ENCODE results near the gene TBPL1.
"Not testable (repeated sequence)": the region's sequence is repeated elsewhere in the genome, so short reads cannot be mapped to it uniquely, and the experiment has no call there.

The TBPL1 gene

DNA sequence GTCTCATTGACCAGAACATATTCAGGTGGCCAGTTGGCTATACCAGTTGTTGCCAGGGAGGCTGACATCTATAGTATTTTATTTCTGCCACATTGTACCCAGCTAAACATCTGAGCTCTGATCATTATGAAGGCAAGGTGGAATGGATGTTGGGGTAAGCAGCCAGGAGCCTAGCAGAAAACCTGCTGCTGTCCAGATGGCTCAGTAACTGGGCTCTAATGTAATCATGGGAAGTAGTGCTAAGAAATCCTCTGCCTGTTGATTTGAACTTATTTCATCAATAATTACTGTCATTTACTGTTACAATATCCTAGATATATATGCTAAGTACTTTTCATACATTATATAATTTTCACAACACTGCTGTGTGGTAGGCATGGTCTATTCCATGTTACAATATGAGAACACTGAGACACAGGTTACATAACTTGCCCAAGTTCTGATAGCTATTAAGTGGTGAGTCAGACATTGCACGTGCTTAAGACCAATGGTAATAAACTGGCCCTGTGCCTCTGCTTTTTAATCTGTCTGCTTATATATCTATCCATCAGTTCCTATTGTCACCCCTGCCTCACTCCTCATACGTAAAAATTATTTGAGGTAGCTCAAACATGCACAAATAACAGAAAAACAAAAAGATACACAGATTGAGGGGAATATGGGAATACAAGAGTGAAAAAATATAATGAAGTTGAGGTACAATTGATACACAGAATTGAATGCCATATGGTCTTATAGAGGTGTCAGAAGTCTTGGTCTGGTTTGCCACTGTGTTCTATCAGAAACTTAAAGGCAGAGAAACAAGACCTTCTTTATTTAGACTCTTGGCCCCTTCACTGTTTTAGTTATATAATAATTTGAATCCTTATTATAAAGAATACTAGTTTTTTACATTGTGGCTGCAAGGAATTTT, 25.2 kb downstream of the TBPL1 start:
- DNase-seq: no peak

DNA sequence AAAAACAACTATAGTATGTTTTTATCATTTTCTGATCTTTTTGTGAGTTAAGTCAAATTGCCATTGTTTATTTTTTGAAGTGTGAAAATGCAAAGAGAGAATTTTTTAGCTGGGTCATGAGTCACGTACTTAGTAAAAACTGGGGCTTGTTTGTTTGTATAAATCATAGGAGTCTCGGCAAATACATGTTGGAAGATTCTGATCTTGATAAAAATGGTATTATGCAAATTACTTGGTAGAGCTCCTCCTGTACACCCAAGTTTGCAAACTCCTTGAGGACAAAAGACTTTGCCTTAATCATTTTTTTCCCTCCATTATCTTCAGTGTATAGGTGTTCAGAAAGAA, 25.8 kb downstream of the TBPL1 start:
- DNase-seq: no peak

DNA sequence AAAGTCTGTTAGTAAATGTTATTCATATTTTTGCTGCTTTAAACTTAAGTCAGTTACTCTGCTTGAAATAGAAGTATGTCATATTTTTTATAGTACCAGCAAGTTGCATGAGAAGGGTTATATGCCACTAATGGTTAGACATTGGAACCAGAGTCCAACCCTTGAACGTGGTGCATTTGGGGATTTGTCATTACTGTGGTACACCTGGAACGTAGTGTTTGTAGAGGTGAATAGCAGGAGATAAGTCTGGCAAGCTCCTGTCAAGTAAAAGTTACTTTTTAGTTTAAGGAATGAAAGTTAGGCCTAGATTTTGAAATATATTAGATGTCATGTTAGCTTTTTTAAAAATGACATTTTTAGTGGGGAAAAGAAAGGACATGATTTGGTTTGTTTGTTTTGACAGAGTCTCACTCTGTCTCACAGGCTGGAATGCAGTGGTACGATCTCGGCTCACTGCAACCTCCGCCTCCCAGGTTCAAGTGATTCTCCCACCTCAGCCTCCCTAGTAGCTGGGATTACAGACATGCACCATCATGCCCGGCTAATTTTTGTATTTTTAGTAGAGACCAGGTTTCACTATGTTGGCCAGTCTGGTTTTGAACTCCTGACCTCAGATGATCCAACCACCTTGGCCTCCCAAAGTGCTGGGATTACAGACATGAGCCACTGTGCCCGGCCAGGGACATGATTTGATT, 26.4 kb downstream of the TBPL1 start:
- DNase-seq: not testable (repeated sequence)

DNA sequence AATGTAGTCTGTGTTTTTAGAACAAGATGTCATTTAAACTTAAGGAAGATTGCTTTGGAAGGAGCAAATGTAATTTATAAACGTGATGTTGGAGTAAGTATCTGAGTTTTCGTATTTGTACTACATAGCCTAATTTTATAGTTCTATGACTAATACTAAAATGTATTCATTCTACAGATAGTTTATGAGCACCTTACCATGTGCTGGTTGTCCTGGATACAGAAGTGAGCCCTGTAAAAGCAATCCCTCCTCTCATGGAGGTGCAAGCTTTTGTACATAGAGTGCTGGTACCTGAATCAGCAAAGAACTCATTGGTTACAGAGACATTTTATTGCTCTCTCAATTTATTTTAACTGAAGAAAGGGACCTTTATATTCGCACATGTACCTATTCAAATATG, 27.1 kb downstream of the TBPL1 start:
- DNase-seq: no peak

DNA sequence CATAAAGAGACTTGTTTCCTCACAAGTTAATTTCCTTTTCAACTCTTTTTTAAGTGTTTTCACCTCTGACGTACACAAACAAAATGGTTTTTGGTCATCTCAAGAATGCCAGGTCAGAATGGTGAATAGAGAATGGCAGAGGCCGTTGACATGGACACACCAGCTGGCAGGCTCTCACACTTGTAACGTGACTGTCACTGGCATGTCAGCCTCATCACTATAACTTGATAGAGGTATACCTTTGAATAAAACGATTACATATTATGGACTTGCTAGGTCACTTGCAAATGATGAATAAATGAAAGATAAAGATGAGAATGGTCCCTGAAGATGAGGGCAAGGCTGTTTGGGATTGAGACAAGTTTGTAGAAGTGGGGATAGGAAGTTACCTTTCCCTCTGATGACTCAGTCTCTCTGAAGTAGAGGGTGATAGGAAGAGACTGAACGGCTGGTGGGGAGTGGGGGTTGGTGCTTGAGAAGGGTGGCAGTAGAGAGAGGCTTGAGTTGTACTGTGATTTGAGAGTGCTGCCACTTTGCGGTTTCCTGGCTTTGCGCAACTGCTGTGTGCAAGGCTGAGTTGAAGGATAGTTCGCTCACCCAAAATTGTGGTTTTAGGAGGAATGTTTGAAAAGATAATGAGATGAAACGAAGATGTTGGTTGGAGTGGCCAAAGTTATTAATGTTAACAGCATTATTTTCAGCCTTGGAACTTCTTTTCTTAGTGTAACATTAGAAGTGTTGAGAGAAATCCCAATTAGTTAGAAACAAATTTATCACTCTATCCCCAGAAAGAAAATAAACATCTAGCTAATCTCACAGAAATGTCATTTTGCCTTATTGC, 30.3 kb downstream of the TBPL1 start:
- DNase-seq: peak; percentile 64

DNA sequence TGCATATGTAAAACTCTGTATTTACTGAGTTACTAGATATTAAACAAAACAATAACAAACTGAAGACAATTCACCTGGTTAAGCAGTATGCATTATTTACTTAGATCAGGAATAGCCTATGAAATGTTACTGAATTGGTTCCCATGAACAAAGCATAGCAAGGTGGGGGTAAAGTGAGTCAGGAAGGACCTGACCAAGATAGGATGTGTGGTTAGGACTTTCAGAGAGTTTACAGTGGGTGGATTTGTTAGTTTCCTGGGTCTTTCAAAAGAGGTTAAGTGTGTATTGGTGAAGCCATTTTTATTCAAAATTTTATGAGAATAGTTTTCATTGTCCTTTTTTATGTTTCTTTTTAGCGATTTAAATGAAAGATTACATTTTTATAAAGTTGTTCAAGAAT, 32.9 kb downstream of the TBPL1 start:
- no peak for DNase-seq

DNA sequence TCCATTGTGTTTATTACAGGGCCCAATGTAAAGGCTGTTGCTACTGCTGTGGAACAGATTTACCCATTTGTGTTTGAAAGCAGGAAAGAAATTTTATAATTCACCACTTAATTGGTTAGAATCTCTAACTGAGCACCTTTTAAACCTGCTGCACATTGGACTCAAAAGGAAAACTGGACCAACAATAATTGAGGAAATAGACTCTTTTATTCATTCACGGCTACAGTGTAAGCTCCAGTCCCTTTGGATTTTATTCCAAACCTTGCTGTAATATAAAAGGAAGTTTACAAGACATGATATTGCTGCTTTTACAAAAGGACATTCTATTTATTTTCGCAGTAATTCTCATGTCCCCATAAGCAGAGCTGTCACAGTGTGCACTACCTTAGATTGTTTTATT, 33.9 kb downstream of the TBPL1 start:
- DNase-seq: no peak

DNA sequence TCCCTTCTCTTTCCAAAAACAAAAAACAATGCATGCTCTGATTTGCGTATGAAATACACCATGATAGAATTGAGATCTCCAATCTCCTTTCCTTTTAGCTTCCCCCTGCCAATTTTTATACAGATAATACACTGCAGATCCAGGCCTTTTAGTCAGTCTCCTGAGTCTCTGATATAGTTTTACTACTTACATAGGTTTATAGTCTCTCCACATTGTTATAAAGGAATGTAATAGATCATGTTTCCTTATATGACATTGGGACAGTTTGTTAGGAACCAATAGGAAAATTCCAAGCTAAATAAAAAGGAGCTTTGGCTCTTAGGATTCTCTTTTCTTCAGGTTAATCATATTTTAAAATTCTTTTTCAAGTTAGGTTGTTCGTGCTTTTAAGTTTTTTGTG, 36.5 kb downstream of the TBPL1 start:
- DNase-seq: no peak

DNA sequence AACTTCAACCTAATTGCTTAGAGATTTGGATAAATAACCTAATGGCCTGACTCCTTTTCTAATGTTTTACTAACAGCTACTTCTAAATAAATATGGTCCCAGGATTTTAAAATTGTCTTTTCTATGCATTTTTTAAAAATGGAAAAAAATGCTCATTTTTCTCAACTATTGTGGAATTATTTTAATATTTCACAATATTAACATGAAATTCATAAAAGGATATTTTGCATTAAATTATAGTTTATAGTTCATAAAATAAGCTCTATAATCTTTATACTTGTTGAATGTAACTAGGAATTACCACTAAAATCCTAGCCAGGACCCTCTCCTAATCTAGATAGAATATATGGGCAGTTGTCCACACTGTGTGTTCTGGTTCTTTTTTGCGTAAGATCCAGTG, 37.3 kb downstream of the TBPL1 start:
- no peak for DNase-seq

DNA sequence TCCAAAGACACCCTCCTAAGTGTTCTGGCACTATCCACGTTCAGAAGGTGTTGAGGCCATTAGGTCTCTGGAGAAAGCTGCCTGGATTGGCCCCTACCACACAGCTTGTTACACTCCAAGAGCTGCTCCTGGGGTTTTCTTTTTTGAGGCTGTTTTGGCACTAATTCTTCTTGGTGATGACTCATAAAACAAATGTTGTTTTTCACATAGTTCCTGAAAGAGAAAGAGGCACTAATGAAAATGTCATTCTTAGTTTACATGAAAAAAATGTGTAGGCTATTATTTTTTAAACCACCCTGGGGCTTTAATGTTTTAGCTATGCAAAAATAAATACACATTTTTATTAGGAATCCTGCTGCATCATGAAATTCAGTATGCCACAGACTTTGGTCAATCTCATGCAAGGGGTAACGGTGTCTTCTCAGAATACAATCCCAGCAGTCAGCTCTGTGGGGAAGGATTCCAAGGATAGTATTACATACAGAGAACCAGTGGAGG, 38.1 kb downstream of the TBPL1 start:
- DNase-seq: no peak

DNA sequence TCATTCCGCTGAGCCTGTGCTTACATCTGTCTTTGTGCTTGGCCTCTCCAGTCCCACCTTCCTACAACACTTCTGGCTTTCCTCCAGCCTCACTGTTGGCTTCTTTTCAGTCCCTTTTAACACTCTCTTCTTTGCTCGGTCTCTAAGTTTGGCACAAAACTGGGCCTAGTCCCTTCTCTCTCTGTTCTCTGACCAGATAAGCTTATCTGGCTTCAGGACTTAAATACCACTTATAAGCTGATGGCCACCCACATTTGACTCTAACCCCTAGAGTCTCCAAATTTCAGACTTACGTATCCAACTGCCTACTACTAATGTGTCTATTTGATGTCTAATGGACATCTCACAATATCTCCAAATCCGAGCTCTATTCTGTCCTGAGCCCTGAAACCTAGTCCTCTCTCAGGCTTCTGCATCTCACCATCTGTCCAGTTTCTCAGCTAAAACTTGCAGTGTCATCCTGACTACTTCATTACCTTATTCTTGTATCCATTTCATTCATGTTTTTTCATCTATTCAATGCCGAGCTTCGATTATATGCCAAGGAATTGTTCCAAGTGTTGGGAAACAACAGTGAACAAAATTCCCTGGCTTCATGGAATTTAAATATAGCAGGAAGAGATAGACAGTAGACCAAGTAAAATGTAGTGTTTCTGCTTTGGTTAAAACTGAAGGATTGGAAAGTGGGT, 40.1 kb downstream of the TBPL1 start:
- no peak for DNase-seq

DNA sequence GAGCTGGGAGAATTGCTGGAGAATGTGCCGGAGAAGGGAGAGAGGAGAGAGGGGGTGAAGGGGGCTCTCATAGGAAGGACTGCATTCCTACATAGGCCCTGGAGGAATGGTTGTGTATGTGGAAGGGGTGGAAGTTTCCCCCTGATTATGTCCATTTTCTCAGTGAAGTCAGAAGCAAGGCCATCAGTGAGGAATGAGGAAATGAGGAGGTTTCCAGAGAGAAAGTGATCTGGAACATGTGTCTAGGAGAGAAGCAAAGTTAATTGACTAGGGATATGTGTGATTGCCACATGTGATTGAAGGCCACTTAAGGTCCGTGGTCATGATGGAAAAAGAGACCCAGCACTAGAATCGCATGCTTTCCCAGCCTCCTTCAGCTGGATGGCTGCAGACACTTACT, 42.3 kb downstream of the TBPL1 start:
- no peak for DNase-seq

DNA sequence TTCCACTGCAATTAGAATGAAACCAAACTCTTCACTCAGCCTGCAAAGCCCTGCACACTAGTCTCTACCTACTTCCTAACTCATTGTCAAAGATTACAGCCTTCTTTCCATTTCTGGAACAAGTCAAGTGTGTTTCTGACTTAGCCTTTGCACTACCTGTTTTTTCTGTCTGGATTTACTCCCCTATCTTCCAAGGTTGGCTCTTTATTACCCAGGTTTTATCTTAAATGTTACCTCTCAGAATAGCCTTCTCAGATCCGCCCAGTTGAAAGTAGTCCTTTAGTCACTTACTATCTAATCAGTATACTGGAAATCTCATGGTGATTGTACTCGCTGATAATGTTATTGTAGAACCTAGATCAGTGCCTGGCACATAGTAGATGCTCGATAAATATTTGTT, 42.7 kb downstream of the TBPL1 start:
- no peak for DNase-seq

DNA sequence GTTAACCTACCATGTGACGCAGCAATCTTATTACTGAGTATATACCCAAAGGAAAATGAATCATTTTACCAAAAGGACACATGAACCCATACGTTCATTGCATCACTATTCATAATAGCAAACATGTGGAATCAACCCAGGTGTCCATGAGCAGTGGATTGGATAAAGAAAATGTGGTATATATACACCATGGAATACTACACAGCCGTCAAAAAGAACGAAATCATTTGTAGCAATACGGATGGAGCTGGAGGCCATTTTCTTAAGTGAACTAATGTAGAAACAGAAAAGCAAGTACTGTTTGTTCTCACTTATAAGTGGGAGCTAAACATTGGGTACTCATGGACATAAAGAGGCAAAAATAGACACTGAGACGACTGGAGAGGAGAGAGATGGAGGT, 44.2 kb downstream of the TBPL1 start:
- DNase-seq: no peak

DNA sequence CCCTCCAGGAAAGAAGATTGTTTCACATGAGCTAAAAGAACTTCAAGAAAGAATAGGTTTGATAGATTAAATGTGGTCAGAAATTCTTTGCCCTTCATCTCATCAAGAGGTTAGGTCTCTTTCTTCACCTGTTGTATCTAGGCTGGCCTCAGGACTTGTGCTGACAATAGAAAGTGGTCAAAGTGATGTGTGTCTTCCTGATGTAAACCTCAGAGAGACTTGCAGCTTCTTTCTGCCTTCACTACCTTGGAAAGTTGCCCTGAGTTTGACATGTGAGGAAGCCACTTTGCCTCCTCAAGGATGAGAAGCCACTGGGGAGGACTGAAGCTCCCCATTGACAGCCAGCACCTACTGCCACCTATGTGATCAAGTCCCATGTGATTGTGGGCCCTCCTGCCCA, 46.3 kb downstream of the TBPL1 start:
- DNase-seq: no peak

DNA sequence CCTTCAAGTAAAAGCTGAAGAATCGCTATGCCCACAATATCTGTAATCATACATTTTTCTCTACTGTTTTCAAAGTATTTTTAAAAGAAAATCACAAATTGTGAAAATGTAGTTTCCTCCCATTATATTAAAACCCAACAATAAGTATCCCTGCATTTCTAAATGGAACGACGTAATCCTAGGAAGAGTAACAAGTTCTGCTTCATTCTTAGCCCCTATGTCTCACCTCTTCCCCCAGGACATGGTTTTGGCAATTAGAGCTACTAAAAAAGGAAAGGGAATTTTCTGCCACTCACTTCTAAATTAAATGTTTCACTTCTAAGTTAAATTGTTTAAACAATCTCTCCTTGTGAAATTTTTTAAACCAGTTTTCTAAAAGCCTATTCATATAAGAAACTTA, 47.4 kb downstream of the TBPL1 start:
- no peak for DNase-seq

DNA sequence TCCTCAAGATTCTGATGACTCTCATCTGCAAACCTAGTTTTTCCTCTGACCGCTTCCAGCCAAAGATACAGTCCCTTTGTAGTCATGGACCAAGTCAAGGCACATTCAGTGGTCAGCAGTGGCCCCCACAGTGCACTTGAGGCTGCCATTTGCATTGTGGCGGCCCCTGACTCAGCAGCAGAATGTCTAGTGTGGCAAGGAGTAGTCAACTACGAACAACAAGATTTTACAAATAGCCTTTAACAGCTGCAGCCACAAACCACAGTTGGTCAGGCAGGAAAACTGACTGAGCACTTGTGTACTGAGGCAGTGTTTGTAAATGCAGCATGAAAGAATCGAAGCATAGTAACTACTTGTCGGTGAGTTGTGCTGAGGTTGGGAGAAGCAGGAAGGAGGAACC, 49.8 kb downstream of the TBPL1 start:
- DNase-seq: no peak

DNA sequence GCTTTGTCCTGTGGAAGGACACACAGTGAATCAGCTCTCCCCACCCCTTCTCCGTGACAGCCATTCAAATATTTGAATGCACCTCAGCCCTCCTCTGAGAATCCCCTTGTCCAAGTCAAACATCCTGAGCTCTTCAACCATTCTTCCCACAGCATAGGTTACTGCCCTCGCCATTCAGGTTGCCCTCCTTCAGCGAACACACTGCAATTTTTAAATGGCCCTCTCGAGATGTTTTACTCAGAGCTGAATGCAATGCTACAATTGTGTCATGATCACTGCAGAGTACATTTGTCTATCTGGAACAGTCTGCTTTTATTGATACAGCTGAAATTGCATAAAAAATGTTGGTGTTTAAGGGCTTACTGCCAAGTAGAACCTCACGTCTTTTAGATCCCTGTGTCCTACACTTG, 50.5 kb downstream of the TBPL1 start:
- no peak for DNase-seq

DNA sequence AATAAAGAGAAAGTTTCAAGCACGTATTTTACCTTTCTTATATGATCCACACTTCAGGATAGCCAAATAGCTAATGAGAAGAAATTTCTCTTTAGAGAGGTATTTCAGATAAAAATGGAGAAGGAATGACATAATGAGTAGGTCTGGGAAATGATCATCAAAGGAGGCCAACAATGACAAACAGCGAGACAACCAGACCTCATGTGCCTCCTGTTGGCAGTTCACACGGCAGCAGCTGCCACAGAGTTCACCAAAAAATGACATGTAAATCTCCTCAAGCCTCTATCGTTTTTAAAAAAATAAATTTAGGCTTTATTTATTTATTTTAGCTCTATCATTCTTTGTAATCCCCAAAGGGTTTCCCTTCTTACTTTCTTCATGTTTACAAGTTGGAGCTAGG, 51.7 kb downstream of the TBPL1 start:
- no peak for DNase-seq

DNA sequence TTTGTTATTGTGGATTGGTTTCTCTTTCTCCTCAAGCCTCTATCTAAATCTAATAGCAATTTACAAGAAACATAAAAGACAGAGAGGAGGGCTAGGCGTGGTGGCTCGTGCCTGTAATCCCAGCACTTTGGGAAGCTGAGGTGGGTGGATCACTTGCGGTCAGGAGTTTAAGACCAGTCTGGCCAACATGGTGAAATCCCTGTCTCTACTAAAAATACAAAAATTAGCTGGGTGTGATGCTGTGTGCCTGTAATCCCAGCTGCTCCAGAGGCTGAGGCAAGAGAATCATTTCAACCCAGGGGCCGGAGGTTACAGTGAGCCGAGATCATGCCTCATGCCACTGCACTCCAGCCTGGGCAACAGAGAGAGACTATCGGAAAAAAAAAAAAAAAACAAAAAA, 52.8 kb downstream of the TBPL1 start:
- no peak for DNase-seq

DNA sequence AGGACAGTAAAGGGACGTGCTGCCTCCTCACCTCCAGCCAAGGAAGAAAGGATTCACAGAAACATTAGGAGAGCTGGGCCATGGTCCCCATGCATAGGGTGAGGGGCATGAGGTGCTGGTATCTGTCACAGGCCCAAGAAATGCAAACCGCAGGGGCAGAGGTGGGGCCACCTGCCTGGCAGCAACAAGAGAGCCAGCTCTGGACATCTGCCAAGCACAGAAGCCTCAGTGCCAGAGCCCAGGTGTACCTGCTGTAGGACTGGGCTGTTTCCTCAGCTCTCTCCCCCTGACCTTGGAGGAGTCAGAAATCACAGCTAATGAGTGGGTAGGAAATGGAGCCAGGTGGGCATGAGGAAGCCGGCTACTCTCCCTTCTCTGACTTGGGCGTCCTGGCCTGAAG, 54.1 kb downstream of the TBPL1 start:
- DNase-seq: no peak

DNA sequence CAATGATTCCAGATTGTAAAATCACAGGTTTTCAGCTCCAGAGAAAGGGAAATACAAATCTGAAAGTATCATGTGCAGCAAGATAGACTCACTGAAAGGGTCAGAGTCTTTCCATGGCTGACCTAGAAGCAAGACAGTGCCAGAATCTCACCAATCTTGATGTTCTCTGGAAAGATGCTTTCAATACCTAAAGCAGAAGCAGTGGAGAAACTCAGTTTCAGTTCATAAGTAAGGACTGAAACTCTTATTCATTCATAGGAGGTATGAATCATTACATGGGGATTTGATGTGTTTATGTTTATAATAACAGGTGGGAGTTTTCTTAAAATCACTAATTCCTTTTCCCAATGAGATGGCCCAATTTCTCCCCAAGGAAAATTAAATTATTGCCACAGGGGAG, 56.9 kb downstream of the TBPL1 start:
- no peak for DNase-seq

DNA sequence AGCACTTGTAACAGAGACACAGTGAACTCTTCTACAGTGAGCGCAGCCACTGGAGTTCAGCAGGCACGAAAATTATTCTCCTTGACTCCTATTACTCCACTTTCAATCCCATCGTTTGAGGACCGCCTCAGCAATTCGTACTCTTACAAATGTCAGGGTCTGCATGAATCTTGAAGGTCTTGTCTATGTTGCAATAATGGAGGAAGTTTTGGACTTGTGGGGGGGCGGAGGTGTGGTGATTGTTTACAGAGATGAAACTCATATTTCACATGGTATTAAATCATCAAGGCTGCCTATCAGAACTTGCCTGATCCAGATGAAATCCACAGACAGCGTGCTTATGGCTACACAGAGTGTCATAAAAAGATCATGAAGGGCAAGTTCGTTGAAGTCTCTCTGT, 57.4 kb downstream of the TBPL1 start:
- no peak for DNase-seq

All from stimulated activated CD4-positive, alpha-beta T cell treated with anti-CD3 and anti-CD28 coated beads, Interleukin-15, amount 100 ng/mL, for 24 hours (primary cell).